Glomerular endothelial cell (primary cell): ENCODE data around the gene WDR7. TPM values are rescaled to one million over a fixed set of nuclear protein-coding genes. Genes with fewer than 3 reads are reported as not detected.

Source experiments
- DNase-seq: peaks from one replicate; pipeline ENCODE4 v3.0.0-alpha.2; 2011; ENCODE audit warnings: low read depth, low spot score; ENCODE audit errors: extremely low read depth
- total RNA-seq: library from RNA; depleted of rRNA; stranded (reverse); fragments of >200 nt; gene quantifications from 2 replicates; pipeline ENCODE4 v1.2.3, GENCODE V29; 2015

The WDR7 gene
- total RNA-seq, 1 donor from 2014 or later: 16.0 TPM

GRCh38 chr18:56982766-56983165 lies 331.6 kb downstream of the WDR7 start:
- DNase-seq: no peak

- DNase-seq: no peak
These were observed 332.3 kb downstream of the WDR7 start for GRCh38 chr18:56983275-56983992.

DNA sequence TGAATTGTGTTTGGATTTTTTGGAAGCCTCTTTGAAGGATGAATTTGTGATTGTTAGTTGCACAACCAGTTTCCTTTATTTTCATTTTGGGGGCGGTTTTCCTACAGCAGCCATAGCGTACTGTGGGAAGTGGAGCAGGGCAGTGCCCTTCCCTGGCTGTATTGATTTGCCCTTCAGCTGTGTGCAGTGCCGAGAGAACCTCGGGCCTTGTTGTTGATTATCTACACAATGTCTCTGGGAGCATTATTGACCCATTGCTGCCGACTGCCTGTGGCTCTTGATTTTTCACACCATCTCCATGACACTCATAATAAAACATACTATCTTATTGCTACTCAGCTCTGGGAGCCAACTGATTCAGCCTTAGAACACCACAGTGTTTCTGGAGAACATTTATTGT lies 333.6 kb downstream of the WDR7 start:
- no peak for DNase-seq

- DNase-seq: no peak
These were observed 335.7 kb downstream of the WDR7 start for GRCh38 chr18:56986829-56987228.

DNA sequence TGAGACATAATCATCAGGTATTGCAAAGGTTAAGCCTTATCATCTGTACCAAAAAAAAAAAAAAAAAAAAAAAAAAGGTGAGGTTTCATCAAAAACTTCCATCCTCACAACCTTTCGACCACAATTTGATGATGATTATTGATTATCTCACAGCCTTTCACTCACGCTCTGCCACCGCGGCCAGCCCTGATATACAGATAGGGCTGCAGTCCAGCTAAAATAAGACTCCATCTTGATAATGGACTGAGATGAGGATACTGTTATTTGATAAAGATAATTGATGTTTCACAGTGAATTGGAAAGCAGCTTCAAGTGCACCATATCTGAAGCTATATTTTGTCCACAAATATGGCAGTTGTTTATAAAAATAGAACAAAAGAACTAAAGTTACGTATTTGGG lies 336.1 kb downstream of the WDR7 start:
- DNase-seq: no peak

DNA sequence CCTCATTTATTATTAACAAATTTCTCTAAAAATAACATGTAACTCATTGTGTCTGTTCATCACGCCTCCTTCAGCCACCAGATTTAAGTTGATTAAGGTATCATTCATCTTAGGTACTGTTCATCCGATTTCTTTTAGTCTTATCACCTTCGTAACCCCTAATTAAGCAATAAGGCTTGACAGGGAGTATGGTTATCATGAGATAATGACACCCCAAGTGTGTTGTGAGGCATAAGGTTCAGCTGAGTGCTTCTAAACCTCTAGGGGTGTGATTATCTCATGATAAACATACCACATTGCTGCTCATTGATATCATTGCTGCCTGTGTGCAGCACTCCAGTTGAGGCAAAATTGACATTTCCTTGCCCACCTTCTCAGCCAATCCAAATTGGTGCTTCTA lies 336.9 kb downstream of the WDR7 start:
- no peak for DNase-seq

DNA sequence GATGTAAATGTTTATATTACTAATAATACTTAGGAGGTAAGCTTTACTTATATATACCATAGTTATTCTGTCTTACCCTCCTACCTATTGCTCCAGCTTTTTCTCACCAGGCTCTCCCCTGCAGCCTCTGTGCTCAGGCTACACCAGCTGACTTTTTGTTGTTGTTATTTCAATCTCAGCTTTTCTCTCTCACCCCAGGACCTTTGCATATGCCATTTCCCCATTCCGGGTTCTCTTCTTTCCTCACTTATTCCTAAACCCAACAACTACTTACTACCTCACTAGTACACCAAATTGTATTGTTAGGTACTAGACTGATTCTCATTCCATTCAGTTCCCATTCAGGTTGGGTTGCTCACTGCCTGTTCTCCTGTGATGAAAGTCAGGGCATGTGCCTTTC lies 339.5 kb downstream of the WDR7 start:
- no peak for DNase-seq

- no peak for DNase-seq
These were observed 341.6 kb downstream of the WDR7 start for GRCh38 chr18:56992777-56993176.

GRCh38 chr18:56995579-56996188 lies 344.5 kb downstream of the WDR7 start:
- DNase-seq: no peak

- no peak for DNase-seq
These were observed 346.0 kb downstream of the WDR7 start for GRCh38 chr18:56997200-56997599.

DNA sequence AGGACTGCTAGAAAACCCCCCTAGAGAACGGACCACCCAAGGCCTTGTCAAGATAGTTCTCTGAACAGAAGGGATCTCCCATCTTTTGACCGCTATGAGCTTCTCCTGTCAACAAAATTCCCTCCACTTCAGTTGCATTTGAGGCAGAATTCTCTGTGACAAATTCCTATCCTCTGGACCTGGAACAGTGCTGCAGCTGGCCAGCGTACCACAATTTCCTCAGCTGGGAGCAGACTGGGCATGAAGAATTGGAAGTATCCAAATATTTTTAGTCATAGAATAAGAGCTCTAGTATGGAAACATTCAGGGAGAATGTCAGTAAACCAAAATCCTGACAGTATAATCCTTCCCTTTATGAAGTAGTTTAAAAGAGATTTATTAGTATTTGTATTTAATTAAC lies 348.7 kb downstream of the WDR7 start:
- no peak for DNase-seq

DNA sequence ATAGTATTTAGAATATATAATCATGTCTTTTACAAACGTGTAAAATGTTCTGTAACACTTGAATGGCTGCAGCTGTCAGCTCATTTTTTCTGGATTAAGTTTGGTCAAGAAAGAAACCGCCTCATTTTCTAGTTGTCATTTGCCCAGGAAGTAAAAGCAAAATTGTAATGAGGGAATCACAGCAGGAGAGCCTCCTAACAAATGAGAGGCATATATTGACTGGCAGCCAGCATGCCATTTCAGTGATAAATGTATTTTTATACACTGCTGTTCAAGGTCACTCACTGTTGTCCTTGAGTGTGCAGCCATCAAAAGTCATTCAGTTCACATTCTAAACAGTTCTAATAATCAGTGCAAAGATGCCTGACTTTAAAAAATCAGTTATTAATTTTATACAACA lies 351.5 kb downstream of the WDR7 start:
- no peak for DNase-seq

- DNase-seq: no peak
These were observed 352.2 kb downstream of the WDR7 start for GRCh38 chr18:57003342-57003741.

DNA sequence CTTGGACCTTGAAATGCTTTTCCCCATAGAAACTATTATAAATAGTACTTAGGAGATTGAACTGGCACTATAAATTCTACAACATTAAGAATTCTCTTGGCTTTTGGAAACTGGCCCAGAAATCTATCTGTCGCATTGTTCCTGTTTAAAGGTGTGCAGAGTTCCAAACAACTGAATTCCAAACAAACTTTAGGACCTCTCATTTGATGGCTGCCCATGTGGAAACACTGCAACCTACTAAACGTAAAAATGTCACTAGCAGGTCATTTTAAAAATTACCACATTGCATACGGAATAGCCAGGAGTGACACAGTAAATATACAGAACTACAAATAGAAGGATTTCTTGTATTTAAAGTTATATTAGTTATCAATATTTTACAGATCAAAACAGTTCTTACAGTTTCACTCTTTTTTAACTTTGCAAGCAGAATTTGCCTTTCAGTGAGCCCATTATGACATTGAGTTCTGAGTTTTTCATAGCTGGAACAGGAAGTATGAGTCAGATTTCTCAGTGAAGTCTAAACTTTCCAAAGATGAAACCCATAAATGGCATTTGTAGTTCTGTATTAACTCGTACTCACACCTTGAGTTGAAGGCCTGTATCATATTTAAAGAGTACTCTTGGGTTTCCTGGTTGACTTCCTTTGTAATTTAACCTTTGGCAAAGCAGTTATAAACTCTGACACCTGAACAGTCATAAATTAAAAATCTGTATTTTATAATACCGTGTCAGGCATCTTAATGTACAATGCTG lies 353.4 kb downstream of the WDR7 start:
- peak; percentile 52 for DNase-seq

GRCh38 chr18:57008001-57008686 lies 357.0 kb downstream of the WDR7 start:
- no peak for DNase-seq

GRCh38 chr18:57009844-57010243 lies 358.7 kb downstream of the WDR7 start:
- DNase-seq: no peak

- no peak for DNase-seq
These were observed 363.7 kb downstream of the WDR7 start for GRCh38 chr18:57014772-57015413.

DNA sequence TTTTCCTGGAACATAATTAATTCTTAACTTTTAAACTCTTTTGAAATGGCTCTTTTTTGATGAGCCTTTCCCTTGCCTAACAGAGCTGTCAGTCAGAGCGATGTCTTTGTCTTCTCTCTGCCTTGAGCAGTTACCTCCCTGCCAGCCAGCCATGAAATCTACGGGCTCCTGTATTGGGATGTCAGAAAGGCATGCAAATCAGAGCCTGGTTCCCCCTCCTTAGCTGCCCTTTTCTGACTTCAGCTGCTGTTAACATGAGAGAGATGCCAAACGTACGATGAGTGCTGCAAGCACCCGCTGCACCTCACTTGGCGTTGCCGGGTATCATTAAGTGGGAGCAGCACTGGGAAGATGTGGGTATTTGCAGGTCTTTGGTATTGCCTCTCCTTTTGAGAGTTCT lies 364.3 kb downstream of the WDR7 start:
- no peak for DNase-seq

DNA sequence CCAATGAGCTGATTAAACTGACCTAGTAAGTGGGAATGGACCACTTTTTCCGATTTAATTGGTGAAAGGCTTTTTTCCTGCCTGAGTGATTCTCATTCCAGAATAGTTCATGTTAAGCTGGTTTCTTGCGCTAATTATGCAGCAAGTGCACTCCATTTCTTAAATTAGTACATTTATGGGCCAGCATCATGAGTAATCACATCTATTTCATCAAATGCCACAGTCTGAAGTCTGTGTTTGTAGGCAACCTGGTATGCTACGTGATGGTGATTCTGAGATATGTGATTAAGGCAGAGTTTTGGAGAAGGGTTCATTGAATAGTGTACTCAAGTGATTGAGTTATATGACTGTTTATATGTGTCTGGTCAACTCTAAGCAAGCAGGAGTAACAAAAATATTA lies 367.7 kb downstream of the WDR7 start:
- DNase-seq: no peak

DNA sequence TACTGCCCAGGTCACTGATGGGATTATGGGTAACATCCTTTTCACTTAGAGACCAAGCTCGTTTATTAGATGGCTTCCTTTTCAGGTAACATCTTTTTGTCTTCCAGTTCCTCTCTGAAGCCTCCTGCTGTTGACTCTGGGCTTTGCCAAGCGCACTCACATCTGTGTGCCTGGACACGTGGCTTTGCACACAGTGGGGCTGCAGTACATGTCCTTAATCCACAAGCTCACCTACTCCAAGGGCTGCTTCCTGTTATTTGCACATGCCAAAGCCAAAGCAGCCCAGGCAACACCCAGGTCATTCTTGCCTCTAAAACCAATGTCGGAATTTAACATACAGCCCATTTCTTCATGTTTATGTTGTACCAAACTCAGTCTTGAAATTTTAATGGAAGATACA lies 371.6 kb downstream of the WDR7 start:
- DNase-seq: no peak
